HG02884 (cell line): Measurements from ENCODE around the gene LNP1.
"Not testable (repeated sequence)": the region's sequence is repeated elsewhere in the genome, so short reads cannot be mapped to it uniquely, and the experiment has no call there.

Source experiments
- ATAC-seq: cut with Tn5 transposase; IDR thresholded peaks from one replicate; pipeline ENCODE4 v1.9.1; 2021; ENCODE audit warnings: mild to moderate bottlenecking, moderate library complexity; ENCODE audit not compliant: unreplicated experiment

The LNP1 gene

GRCh38 chr3:100400780-100401673 lies at the start of gene LNP1, which contains the start of gene TOMM70:
Gene LNP1 (plus strand): TSS chr3:100401539. CDS start chr3:100429730, 28,191 bp downstream.
Gene TOMM70 (minus strand): TSS chr3:100401089. CDS start chr3:100400949, 140 bp downstream.
- peak; percentile 90 for ATAC-seq

GRCh38 chr3:100351770-100352169 lies 49.6 kb upstream of the LNP1 start:
- not testable (repeated sequence) for ATAC-seq

GRCh38 chr3:100352296-100353231 lies 48.8 kb upstream of the LNP1 start:
- ATAC-seq = no peak

GRCh38 chr3:100354850-100355249 lies 46.5 kb upstream of the LNP1 start:
- ATAC-seq = no peak

DNA sequence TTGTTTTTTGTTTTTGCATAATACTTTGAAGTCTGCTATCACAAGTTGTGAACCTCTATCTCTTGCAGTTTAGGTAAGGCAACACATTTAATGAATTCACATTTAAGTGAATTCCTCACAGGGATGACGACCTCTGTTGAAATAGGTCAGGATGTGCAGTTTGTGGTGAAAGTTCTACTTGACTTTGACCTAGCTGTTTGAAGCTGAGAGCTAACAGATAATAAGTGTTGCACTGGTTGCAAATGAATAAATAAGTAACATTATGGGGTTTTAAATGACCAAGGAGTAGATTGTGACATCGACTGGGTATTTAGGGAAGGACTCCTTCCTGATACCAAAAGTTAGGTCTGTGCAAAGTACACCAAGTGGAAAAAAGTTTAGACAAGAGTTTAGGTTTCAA lies 42.9 kb upstream of the LNP1 start:
- no peak for ATAC-seq

DNA sequence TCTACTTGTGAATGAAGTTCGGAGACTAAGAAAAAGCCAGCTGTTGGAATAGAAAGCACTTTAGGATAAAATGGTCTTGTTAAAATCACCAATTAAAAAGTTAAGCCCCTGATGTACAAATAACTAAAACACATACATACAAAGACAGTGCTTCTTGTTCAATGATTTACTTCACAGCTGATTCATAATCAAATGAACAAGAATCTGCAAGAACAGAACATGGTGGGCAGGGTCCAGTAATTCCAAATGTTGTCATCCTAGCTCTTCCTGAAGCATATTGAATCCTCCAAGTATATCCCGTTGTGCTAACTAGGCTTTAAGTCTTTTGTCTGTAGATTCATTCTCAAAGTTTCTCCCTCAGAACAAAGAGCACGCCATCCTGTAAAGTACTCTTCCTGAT lies 42.3 kb upstream of the LNP1 start:
- no peak for ATAC-seq

GRCh38 chr3:100360757-100361496 lies 40.4 kb upstream of the LNP1 start:
- no peak for ATAC-seq

- no peak for ATAC-seq
Measured at GRCh38 chr3:100361897-100362296, 39.4 kb upstream of the LNP1 start.

DNA sequence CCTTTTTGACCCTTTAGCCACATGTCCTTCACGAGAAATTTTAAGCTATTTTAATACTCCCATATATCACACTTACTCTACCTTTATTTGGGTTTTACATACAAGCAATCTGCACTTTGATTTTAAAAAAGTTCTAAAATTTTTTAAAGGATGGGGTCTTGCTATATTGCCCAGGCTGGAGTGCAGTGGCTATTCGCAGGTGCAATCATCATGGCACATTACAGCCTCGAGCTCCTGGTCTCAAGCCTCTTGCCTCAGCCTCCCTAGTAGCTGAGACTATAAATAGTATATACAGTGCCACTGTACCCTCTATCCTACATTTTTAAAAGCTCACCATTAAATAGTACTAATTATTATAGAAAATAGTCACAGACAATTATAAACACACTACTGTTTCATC lies 36.9 kb upstream of the LNP1 start:
- no peak for ATAC-seq

GRCh38 chr3:100366424-100366823 lies 34.9 kb upstream of the LNP1 start:
- no peak for ATAC-seq

DNA sequence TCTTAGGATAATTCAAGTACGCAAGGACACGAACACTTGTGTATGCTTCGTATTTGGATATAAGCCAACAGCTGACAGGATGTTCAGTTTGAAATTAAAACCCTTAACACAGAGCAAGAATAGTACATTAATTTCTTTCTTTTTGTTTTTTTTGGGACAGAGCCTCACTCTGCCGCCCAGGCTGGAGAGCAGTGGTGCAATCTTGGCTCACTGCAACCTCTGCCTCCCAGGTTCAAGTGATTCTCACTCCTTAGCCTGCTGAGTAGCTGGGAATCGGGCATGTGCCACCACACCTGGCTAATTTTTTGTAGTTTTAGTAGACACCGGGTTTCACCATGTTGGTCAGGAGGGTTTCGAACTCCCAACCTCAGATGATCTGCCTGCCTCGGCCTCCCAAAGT lies 32.9 kb upstream of the LNP1 start:
- ATAC-seq = no peak

GRCh38 chr3:100370756-100371155 lies 30.6 kb upstream of the LNP1 start:
- no peak for ATAC-seq

DNA sequence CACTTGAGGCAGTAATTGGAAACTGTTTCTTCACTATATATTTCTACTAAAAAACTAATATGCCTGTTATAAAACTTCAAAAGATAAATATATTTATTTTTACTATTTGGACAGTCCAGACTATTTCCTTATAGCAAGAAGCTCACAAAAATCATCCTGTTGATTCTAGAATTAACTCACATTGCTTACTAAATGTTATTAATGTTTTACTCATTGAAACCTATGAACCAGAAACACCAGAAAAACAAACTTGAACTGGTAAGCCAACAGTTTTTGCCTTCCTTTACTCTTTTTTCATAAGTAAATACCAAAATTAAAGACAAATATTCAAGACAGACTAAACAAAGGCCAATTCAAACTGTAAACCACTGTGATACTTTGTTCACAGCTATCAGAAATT lies 26.8 kb upstream of the LNP1 start:
- no peak for ATAC-seq

DNA sequence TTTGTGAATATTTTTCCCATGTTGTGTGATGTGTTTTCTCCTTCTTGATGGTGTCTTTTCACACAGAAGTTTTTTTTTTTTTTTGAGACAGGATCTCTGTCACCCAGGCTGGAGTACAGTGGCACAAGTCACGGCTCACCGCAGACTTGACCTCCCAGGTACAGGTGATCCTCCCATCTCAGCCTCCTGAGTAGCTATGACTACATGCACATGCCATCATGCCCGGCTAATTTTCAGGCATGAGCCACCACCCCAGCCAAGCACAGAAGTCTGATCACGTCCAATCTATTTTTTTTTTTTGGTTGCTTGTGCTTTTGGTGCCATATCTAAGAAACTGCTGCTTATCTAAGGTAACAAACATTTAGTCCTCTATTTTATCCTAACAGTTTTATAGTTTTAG lies 25.0 kb upstream of the LNP1 start:
- ATAC-seq = no peak

DNA sequence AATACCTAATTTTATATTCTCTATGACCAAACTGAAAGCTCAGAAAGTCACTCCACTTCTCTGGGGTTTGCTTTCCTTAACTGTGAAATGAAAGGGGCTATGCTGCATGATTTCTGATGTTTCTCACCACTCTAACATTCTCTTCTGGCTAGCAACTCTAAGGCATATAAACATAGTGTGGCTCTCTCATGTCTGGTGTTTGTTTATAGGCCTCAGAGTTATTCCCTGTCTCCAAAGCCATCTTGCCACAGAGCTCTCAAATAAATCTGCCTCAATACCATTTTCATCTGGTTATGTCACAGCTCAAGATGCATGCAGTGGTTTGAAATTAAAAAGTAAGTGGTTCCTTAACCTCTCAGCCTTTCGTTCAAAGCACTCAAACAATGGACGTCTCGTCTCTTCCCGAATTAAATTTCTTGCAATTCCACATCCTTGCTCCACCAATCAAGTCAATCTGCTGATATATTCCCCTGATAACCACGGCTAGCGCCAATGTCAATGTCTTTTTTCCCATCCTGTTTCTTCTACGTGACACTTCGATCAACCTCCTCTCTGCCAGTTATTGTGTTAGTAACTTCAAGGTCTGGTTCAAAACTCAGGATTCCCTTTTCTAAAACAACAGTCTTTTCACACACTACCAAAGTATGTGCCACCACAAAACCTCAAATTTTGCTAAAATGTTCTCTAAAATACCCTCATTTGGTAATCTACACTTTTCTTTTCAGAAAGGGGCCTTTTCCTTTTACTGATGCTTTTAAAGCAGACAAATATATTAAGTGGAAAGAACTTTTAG lies 16.4 kb upstream of the LNP1 start:
- ATAC-seq = no peak

DNA sequence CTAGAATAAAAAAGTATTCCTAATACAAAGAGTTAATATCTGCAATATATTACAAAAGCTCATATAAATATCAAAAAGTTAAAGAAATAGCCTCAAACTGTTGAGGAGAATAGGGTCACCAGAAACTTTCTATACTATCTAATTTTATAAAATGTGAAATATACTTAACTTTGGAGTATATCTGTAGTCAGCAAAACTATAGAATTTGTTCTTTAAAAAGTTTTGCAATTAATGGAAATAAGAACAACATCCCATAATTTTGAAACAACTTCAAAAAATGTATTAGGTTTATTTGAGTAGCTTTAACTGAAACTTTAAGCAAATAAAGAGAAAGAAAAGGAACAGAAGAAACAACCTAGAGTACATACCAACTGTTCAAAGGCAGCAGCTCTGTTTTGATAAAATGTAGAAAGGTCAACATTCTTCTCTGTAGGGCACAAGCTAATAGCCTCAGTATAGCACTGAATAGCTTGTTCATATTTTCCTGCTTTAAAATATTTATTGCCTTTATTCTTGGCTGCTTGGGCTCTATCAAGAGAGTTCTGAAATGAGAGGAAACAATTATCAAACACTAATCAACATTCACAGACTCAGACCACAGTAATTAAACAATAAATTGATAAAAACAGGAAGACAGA lies 14.8 kb upstream of the LNP1 start:
- no peak for ATAC-seq

- ATAC-seq = no peak
Measured at GRCh38 chr3:100389025-100389424, 12.3 kb upstream of the LNP1 start.

DNA sequence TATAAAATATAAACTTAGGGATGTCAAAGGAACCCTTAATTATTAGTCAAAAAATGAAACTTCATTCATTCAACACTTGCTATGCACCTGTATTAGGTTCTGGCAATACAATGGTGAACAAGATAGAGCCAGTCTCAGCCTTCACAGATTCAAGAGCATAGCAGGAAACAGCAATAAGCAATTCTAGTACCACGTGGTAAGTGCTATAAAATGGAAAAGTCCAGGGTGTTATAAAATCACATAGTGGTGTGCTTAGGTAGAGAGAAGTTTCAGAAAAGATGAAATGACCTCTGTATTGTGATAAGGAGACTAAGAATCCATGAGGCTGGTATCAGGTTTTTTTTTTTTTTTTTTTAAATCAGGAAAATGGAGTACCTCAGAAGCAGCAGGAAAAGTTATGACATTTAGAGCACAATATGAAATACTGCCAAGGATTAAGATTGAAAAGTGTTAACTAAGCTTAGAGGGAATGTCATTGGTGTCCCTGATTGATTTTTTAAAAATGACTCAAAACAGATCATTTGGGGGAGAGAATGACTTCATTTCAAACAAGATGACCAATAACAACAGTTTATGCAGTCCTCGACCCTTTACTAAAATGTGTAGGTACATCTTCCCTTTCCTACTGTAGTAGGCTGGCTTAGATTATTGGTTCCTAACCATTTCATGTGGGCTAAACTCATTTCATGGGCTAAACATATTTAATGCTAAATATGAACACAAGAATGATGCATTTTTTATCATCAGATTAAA lies 5.5 kb upstream of the LNP1 start:
- no peak for ATAC-seq

- no peak for ATAC-seq
Measured at GRCh38 chr3:100396967-100397366, 4.4 kb upstream of the LNP1 start.
